ENCODE measurements around the gene LAMC2.
"Not testable (repeated sequence)": the region's sequence is repeated elsewhere in the genome, so short reads cannot be mapped to it uniquely, and the experiment has no call there.

LAMC2 gene

GRCh38 chr1:183143576-183144315 is 42.3 kb upstream of the LAMC2 start:
- no peak for TF ChIP-seq CTCF (IDR thresholded peaks at IDR 0.05; ENCODE audit: low read depth, low read length, missing control alignments)
- no peak overlapping the region for H3K4me3 ChIP-seq (ENCODE audit: low read depth, low read length)
- DNase-seq (ENCODE audit: low read depth) = no peak

- H3K4me3 ChIP-seq (ENCODE audit: low read depth, low read length) = no peak overlapping the region
- DNase-seq (ENCODE audit: low read depth) = no peak
- TF ChIP-seq CTCF (IDR thresholded peaks at IDR 0.05; ENCODE audit: low read depth, low read length, missing control alignments) = no peak
These were observed 41.3 kb upstream of the LAMC2 start for GRCh38 chr1:183144752-183145151.

- TF ChIP-seq CTCF (IDR thresholded peaks at IDR 0.05; ENCODE audit: low read depth, low read length, missing control alignments) = no peak
- no peak overlapping the region for H3K4me3 ChIP-seq (ENCODE audit: low read depth, low read length)
- no peak for DNase-seq (ENCODE audit: low read depth)
These were observed 38.3 kb upstream of the LAMC2 start for GRCh38 chr1:183147735-183148134.

- TF ChIP-seq CTCF (IDR thresholded peaks at IDR 0.05; ENCODE audit: low read depth, low read length, missing control alignments) = no peak
- H3K4me3 ChIP-seq (ENCODE audit: low read depth, low read length) = no peak overlapping the region
- DNase-seq (ENCODE audit: low read depth) = no peak
These were observed 37.5 kb upstream of the LAMC2 start for GRCh38 chr1:183148599-183148998.

GRCh38 chr1:183149273-183149672 is 36.8 kb upstream of the LAMC2 start:
- no peak for DNase-seq (ENCODE audit: low read depth)
- no peak overlapping the region for H3K4me3 ChIP-seq (ENCODE audit: low read depth, low read length)
- no peak for TF ChIP-seq CTCF (IDR thresholded peaks at IDR 0.05; ENCODE audit: low read depth, low read length, missing control alignments)

- not testable (repeated sequence) for H3K4me3 ChIP-seq (ENCODE audit: low read depth, low read length); DNase-seq (ENCODE audit: low read depth)
These were observed 36.0 kb upstream of the LAMC2 start for GRCh38 chr1:183150032-183150431.

GRCh38 chr1:183150445-183150844 is 35.6 kb upstream of the LAMC2 start:
- no peak for TF ChIP-seq CTCF (IDR thresholded peaks at IDR 0.05; ENCODE audit: low read depth, low read length, missing control alignments)
- no peak for DNase-seq (ENCODE audit: low read depth)
- no peak overlapping the region for H3K4me3 ChIP-seq (ENCODE audit: low read depth, low read length)
